HG02588 (cell line): ENCODE results near the gene PMFBP1.
"Not testable (repeated sequence)": the region's sequence is repeated elsewhere in the genome, so short reads cannot be mapped to it uniquely, and the experiment has no call there.

Source experiments
- ATAC-seq: cut with Tn5 transposase; IDR thresholded peaks from one replicate; pipeline ENCODE4 v1.9.1; 2021; ENCODE audit warnings: mild to moderate bottlenecking, moderate library complexity; ENCODE audit not compliant: unreplicated experiment

The PMFBP1 gene

DNA sequence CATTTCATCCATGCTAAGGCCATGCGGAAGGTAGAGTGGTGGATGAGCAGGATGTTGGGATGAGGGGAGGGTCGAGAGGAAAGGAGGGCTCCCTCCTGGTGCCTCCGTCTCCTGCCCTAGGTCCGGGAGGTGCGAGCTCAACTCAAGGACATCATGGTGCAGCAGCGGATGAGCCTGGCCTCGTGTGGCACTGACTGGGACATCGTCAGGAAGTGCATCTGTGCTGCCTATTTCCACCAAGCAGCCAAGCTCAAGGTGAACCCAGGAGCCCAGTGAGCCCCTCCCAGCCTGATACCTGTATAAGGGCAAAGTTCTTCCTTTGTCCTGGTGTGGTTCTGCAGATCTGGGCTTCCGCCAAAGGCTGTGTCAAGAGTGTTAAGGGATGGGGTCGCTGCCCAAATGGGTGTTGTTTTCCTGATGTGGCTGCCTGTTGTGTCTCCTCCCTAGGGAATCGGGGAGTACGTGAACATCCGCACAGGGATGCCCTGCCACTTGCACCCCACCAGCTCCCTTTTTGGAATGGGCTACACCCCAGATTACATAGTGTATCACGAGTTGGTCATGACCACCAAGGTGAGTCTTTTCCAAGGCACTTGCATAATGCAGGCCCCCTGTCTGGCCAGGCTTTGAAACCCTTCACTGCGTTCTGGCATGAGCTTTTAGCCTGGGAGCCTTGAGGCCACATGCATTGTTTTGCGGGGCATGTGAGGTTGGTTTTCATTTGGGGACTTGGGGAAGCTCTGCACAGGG, 63.4 kb downstream of the PMFBP1 start:
- ATAC-seq: no peak

DNA sequence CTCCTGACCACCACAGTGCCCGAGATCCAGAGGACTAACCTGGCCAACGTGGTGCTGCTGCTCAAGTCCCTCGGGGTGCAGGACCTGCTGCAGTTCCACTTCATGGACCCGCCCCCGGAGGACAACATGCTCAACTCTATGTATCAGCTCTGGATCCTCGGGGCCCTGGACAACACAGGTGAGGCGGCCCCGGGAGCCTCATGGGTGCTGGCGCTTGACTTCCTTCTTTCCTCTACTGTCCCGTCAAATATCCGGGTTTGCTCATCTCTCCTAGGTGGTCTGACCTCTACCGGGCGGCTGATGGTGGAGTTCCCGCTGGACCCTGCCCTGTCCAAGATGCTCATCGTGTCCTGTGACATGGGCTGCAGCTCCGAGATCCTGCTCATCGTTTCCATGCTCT, 64.6 kb downstream of the PMFBP1 start:
- no peak for ATAC-seq

GRCh38 chr16:72105978-72106377, 66.0 kb downstream of the PMFBP1 start:
- no peak for ATAC-seq

DNA sequence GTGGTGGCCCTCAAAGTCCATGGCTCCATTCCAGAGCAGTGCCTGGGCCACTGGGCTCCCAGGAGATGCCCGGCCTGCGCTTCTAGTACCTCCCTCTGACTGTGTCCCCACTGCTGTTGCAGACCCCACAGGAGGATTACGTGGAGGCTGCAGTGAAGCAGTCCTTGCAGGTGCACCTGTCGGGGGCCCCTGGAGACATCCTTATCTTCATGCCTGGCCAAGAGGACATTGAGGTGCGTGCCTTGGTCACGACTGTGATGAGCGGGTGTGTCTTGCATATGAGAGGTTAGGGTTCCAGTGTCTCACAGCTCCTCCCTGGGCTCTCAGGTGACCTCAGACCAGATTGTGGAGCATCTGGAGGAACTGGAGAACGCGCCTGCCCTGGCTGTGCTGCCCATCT, 67.0 kb downstream of the PMFBP1 start:
- ATAC-seq: no peak

DNA sequence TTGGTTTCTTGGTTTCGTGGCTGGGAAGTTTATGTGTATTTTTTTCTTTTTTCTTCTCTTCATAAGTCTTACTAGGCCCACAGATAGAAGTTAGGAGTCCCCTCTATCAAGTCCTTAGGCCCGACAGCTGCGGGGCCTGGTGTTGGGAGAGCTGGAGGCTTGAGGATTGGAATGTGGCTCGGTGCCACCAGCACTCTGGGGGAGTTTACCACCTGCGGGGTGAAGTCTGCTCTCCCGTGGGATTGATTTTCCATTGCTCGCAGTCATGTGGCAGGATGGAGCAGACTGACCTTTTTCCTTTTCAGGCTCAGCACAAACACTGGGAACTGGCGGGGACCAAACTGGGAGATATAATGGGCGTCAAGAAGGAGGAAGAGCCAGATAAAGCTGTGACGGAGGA, 70.8 kb downstream of the PMFBP1 start:
- ATAC-seq: no peak

DNA sequence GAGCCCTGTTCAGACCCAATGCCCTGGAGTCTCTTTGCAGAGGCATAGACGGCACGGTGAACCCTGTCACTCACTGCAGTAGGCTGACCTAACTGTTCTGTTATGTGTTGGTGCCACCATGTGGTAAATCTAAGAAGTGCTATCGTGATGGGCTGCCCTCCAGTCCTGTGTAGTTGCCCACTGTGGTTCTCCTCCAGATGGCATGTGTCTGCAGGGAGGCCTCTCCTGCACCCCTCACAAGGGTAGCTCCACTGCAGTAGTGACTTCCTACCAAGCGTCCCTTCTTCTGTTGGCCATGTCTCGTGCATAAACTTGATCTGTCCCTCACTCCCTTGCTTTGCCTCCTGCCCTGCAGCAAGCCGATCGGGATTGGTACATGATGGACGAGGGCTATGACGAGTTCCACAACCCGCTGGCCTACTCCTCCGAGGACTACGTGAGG, 72.6 kb downstream of the PMFBP1 start:
- peak; percentile 80 for ATAC-seq

GRCh38 chr16:72098936-72099335, 73.0 kb downstream of the PMFBP1 start:
- ATAC-seq: no peak

DNA sequence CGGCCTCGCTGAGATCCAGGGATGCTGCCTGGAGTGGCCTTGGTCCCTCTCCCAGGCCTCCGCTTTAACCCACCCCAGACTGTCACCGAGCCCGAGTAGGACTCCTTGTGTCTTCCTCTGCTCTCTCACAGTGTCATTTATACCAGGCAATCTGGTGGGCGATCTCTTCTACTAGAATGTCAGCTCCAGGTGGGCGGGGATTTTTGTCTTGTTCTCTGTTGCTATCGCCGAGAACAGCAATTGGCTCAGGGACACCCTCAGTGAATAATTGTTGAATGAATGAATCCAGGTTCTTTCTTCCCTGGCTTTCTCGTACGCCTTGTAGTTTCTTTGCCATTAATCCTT, 77.7 kb downstream of the PMFBP1 start:
- no peak for ATAC-seq

DNA sequence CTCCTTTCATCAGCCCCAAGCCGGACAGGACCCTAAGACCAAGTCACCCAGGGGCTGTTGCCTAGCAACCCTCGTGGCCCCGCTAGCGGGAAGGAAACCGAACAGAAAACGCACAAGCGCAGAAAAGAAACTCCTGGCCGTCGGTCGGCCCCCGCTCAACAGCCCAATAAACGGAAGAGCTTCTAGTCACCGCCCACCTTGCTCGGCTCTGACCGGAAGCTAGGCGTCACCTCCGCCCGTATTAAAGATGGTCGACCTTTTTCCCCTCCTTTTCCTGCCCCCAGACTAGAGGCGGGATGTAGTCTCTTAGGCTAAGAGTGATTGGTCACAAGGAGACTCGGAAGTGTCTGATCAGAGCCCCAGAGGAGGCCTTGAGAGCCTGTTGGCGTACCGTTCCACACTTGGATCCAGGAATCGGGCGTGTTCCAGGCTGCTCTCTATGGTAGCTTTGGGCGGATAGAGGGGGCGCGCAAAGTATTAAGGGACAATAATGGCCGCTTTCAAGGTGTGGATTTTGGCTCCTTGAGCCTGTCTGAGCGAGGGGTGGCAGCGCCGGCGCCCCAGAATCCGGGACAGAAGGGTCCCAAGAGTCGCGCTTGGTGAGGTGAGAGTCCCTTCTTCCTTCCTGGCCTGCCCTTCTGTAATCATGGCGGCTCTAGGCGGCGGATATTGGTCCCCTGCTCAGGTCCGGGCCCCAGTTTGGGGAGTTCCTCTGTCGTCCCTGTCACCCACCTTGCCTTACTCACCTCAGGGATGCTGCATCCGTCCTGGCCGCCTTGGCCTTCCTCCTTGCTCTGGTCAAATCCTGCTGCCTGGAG, 78.3 kb downstream of the PMFBP1 start, which contains the start of the genes DHX38 and TXNL4B:
DHX38 (plus strand) TSS at position 400 of the 818 bp plus-strand sequence. CDS start 2,311 bp downstream, outside the sequence.
TXNL4B (minus strand) TSS at position 173 of the 818 bp plus-strand sequence. CDS start 2,871 bp downstream, outside the sequence.
- ATAC-seq: peak; percentile 98

DNA sequence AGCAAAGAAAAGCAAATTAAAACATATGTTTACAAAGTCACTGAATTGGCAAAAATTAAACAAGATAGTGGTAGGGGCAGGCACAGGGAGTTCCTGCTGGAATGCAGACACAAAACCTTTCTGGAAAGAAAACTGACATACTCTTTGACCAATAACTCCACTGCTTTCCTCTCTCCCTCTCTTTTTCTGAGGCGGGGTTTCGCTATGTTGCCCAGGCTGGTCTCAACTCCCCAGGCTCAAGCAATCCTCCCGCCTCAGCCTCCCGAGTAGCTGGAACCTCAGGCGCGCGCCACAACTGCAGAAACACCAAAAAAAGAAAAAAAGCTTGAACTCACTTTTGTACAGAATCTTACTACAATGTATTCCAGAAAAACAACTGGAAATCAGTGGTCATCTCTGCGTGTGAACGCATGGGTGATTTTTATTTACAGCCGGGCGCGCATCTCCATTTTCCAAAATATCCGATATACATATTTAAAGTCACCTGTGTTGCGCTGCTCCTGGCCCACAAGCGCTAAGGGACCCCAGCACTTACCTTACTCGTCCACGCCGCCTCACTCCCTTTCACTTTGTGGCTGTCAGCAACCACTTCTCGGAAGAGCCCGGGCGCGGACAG, 79.0 kb downstream of the PMFBP1 start:
- no peak for ATAC-seq

- ATAC-seq: no peak
Measured at GRCh38 chr16:72091217-72091616, 80.7 kb downstream of the PMFBP1 start.

DNA sequence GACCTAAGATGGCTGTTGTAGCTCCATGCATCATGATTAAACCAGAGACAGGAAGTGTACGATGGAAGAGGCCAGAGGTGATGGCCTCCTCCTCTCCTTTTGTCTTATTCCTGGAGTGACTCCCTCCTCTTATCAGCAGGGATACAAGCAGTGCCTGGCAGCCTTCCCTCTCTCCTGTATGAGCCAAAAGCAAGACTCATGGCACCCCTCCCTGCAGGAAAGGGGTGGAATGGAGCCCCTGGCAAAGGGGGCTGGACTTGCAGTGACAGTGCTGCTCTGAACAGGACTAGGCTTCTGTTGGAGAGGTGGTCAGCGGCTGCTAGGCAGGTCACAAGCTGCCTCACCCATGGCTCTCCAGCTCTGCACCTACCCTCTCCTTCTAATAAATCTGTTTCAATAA, 87.0 kb downstream of the PMFBP1 start:
- ATAC-seq: no peak

- no peak for ATAC-seq
Measured at GRCh38 chr16:72084445-72084844, 87.5 kb downstream of the PMFBP1 start.

DNA sequence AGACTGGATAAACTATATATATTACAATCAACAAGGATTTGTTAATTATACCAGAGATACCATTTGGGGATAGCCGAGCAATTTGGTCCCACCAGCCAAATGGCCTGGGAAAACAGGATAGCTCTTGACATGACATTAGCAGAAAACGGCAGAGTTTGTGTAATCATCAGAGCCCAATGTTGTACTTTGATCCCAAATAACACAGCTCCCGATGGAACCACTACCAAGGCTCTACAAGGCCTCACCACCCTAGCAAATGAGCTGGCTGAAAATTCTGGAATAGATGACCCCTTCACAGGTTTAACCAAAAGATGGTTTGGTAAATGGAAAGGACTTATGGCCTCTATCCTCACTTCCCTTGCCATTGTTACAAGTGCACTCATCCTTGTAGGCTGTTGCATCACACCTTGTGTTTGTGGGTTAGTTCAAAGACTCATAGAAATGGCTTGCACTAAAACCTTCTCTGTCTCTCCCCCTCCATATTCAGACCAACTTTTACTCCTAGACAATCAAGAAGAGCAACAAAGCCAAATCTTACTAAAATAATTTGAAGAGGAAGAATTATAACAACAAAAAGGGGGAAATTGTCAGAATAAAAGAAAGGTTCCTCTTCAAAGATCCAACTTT, 88.1 kb downstream of the PMFBP1 start:
- ATAC-seq: no peak

DNA sequence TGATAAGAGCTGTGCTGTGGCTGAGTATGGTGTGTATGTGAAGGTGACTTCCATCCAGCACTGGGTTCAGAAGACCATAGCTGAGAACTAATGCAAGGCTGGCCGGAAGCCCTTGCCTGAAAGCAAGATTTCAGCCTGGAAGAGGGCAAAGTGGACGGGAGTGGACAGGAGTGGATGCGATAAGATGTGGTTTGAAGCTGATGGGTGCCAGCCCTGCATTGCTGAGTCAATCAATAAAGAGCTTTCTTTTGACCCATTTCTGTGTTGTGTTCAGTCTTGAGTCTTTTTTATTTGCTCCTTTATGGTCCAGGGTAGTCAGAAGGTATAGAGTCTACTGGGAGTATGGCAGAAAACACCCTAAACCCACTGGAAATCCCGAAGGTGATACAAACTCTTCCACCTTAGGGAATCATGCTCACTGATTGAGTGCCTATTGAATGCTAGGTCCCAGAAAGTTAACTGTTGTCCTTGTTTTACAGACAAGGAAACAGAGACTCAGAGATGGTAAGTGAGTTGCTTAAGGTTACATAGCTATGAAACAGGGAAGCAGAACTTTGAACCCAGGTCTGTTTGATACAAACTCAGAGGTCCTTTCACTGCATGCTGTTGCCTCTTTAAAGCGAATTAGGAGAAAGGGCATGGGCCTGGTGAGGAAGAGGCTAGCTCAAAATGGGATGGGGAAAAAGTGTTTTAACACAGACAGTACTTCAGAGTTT, 94.8 kb downstream of the PMFBP1 start:
- not testable (repeated sequence) for ATAC-seq

GRCh38 chr16:72075067-72075466, 96.9 kb downstream of the PMFBP1 start:
- not testable (repeated sequence) for ATAC-seq

DNA sequence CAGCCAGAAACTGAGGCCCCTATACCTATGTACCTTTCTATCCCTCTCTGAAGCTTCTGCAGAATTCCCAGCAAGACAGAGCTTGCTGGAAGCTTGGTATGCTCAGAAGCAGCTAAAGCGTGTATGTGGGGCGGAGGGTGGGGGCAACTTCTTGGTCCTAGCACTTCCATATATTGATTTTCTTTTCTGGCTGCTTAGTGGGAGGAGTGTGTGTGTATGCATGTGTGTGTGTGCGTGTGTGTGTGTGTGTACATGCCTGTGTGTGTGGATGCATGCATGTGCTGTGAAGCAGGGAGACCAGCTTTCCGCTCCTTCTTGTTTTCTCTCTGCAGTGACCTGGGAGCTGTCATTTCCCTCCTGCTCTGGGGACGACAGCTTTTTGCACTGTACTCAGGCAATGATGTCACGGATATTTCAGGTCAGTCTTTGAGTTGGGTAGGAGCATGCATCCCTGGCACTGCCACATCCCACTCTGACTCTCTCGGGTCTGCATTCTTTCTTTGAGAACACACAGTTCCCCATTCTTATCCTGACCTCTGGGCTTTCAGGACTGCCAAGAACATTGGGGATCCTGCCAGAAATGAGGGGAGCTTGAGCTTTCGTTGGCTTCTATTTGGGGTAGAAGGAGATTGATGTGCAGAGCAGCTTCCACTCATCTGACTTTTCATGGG, 98.3 kb downstream of the PMFBP1 start:
- no peak for ATAC-seq

GRCh38 chr16:72072514-72073342, 99.2 kb downstream of the PMFBP1 start:
- no peak for ATAC-seq
